Activated naive CD4-positive, alpha-beta T cell treated with anti-CD3 and anti-CD28 coated beads, Interleukin-2, amount 10 ng/mL, durations not matched to agents 7 days and 5 days (primary cell): Measurements from ENCODE around the gene FRMD5.
A peak's percentile ranks its signal among the peaks of the same experiment; 100 is the strongest.

Experiments
- CTCF ChIA-PET: fragments of 350-600 bp; sonication (Branson Sonifier 250); formaldehyde crosslinking; loops from one replicate; lab custom pipeline; 2021; ENCODE audit warnings: antibody characterized with exemption; lab: Charles Lee
- DNase-seq: peaks from one replicate; pipeline ENCODE4 v3.0.0-alpha.2; 2020
- H3K27ac Mint-ChIP-seq: one replicate; pipeline ENCODE4 v1.8.0; 2021; ENCODE audit warnings: mild to moderate bottlenecking, moderate library complexity, mixed read lengths
- H3K27me3 Mint-ChIP-seq: one replicate; pipeline ENCODE4 v1.8.0; 2021; ENCODE audit warnings: mild to moderate bottlenecking, mixed read lengths
- H3K36me3 Mint-ChIP-seq: one replicate; pipeline ENCODE4 v1.8.0; 2021; ENCODE audit warnings: mixed read lengths
- H3K4me1 Mint-ChIP-seq: one replicate; pipeline ENCODE4 v1.8.0; 2021; ENCODE audit warnings: mixed read lengths
- H3K4me3 Mint-ChIP-seq: one replicate; pipeline ENCODE4 v1.8.0; 2021; ENCODE audit warnings: mild to moderate bottlenecking, moderate library complexity, mixed read lengths
- H3K9me3 Mint-ChIP-seq: one replicate; pipeline ENCODE4 v1.8.0; 2021; ENCODE audit warnings: mixed read lengths

FRMD5 gene

GRCh38 chr15:44194323-44195150 is 534 bp downstream of the FRMD5 start:
- CTCF ChIA-PET = no interaction called here
- H3K4me1 Mint-ChIP-seq = peaks cover 22% of the 10 kb centered on the region
- no peaks in the 10 kb centered on the region for H3K9me3 Mint-ChIP-seq
- no peak overlapping the region for H3K27ac Mint-ChIP-seq
- H3K27me3 Mint-ChIP-seq = peaks cover 72% of the 10 kb centered on the region
- peak overlapping the region; percentile 80 for H3K4me3 Mint-ChIP-seq
- peak; percentile 46 for DNase-seq
- H3K36me3 Mint-ChIP-seq = no peaks in the 10 kb centered on the region

- Mint-ChIP-seq H3K27ac (peak overlapping the region; percentile 74), H3K9me3 (no peaks in the 10 kb centered on the region), H3K4me1 (peaks cover 22% of the 10 kb centered on the region), H3K27me3 (peaks cover 68% of the 10 kb centered on the region), H3K36me3 (no peaks in the 10 kb centered on the region), H3K4me3 (peak overlapping the region; percentile 59)
- CTCF ChIA-PET = no interaction called here
- no peak for DNase-seq
Measured at GRCh38 chr15:44193651-44194322, 1.3 kb downstream of the FRMD5 start.

- no peak for DNase-seq
- H3K9me3 Mint-ChIP-seq = no peaks in the 10 kb centered on the region
- peaks cover 7% of the 10 kb centered on the region for H3K4me1 Mint-ChIP-seq
- no peaks in the 10 kb centered on the region for H3K36me3 Mint-ChIP-seq
- CTCF ChIA-PET = no interaction called here
- H3K27ac Mint-ChIP-seq = no peak overlapping the region
- H3K27me3 Mint-ChIP-seq = peaks cover 44% of the 10 kb centered on the region
- no peak overlapping the region for H3K4me3 Mint-ChIP-seq
Measured at GRCh38 chr15:44188795-44189194, 6.3 kb downstream of the FRMD5 start.

GRCh38 chr15:44186705-44187104 is 8.4 kb downstream of the FRMD5 start:
- Mint-ChIP-seq H3K4me1 (no peaks in the 10 kb centered on the region), H3K9me3 (no peaks in the 10 kb centered on the region), H3K36me3 (no peaks in the 10 kb centered on the region), H3K27me3 (peaks cover 37% of the 10 kb centered on the region), H3K4me3 (no peak overlapping the region), H3K27ac (no peak overlapping the region)
- no peak for DNase-seq
- CTCF ChIA-PET = no interaction called here

- H3K27ac Mint-ChIP-seq = no peak overlapping the region
- peaks cover 27% of the 10 kb centered on the region for H3K27me3 Mint-ChIP-seq
- DNase-seq = no peak
- no peak overlapping the region for H3K4me3 Mint-ChIP-seq
- H3K4me1 Mint-ChIP-seq = no peaks in the 10 kb centered on the region
- H3K36me3 Mint-ChIP-seq = no peaks in the 10 kb centered on the region
- CTCF ChIA-PET = interaction anchor here (1.1 kb wide), 1 partner anchor 279 kb away, joined by 3 read pairs; no protein-coding TSS in a partner anchor
- no peaks in the 10 kb centered on the region for H3K9me3 Mint-ChIP-seq
Measured at GRCh38 chr15:44183363-44183762, 11.7 kb downstream of the FRMD5 start.

- CTCF ChIA-PET = no interaction called here
- Mint-ChIP-seq H3K36me3 (no peaks in the 10 kb centered on the region), H3K9me3 (no peaks in the 10 kb centered on the region)
Measured at GRCh38 chr15:44181410-44181809, 13.7 kb downstream of the FRMD5 start.

GRCh38 chr15:44177139-44177538 is 17.9 kb downstream of the FRMD5 start:
- H3K4me1 Mint-ChIP-seq = no peaks in the 10 kb centered on the region
- peaks cover 32% of the 10 kb centered on the region for H3K27me3 Mint-ChIP-seq
- no peak overlapping the region for H3K4me3 Mint-ChIP-seq
- H3K36me3 Mint-ChIP-seq = no peaks in the 10 kb centered on the region
- no peaks in the 10 kb centered on the region for H3K9me3 Mint-ChIP-seq
- no peak overlapping the region for H3K27ac Mint-ChIP-seq
- DNase-seq = no peak
- CTCF ChIA-PET = no interaction called here

More at GRCh38 chr15:44181410-44181809, 13.7 kb downstream of the FRMD5 start:
- no peak for DNase-seq
- Mint-ChIP-seq H3K27me3 (peaks cover 25% of the 10 kb centered on the region), H3K4me1 (no peaks in the 10 kb centered on the region), H3K27ac (no peak overlapping the region), H3K4me3 (no peak overlapping the region)

GRCh38 chr15:44173813-44174212 is 21.3 kb downstream of the FRMD5 start:
- Mint-ChIP-seq H3K36me3 (no peaks in the 10 kb centered on the region), H3K4me1 (no peaks in the 10 kb centered on the region), H3K27me3 (peaks cover 35% of the 10 kb centered on the region), H3K9me3 (no peaks in the 10 kb centered on the region), H3K4me3 (no peak overlapping the region), H3K27ac (no peak overlapping the region)
- no peak for DNase-seq
- CTCF ChIA-PET = no interaction called here

GRCh38 chr15:44163370-44163769 is 31.7 kb downstream of the FRMD5 start:
- Mint-ChIP-seq H3K4me1 (no peaks in the 10 kb centered on the region), H3K27me3 (peaks cover 24% of the 10 kb centered on the region)

GRCh38 chr15:44160796-44161195 is 34.3 kb downstream of the FRMD5 start:
- no peak for DNase-seq
- Mint-ChIP-seq H3K36me3 (no peaks in the 10 kb centered on the region), H3K4me1 (no peaks in the 10 kb centered on the region), H3K9me3 (no peaks in the 10 kb centered on the region), H3K4me3 (no peak overlapping the region), H3K27ac (no peak overlapping the region), H3K27me3 (peaks cover 24% of the 10 kb centered on the region)
- CTCF ChIA-PET = interaction anchor here (1.0 kb wide), 1 partner anchor 257 kb away, joined by 3 read pairs; no protein-coding TSS in a partner anchor

More at GRCh38 chr15:44163370-44163769, 31.7 kb downstream of the FRMD5 start:
- CTCF ChIA-PET = no interaction called here
- DNase-seq = no peak
- Mint-ChIP-seq H3K4me3 (no peak overlapping the region), H3K27ac (no peak overlapping the region), H3K9me3 (no peaks in the 10 kb centered on the region), H3K36me3 (no peaks in the 10 kb centered on the region)

GRCh38 chr15:44159492-44159891 is 35.6 kb downstream of the FRMD5 start:
- Mint-ChIP-seq H3K36me3 (no peaks in the 10 kb centered on the region), H3K27ac (no peak overlapping the region), H3K27me3 (peaks cover 19% of the 10 kb centered on the region), H3K9me3 (no peaks in the 10 kb centered on the region), H3K4me3 (no peak overlapping the region), H3K4me1 (no peaks in the 10 kb centered on the region)
- CTCF ChIA-PET = no interaction called here
- DNase-seq = no peak

GRCh38 chr15:44158111-44158510 is 37.0 kb downstream of the FRMD5 start:
- H3K9me3 Mint-ChIP-seq = no peaks in the 10 kb centered on the region
- CTCF ChIA-PET = no interaction called here
- H3K27ac Mint-ChIP-seq = no peak overlapping the region
- H3K4me3 Mint-ChIP-seq = no peak overlapping the region
- H3K4me1 Mint-ChIP-seq = no peaks in the 10 kb centered on the region
- no peak for DNase-seq
- H3K27me3 Mint-ChIP-seq = peaks cover 23% of the 10 kb centered on the region
- no peaks in the 10 kb centered on the region for H3K36me3 Mint-ChIP-seq

- CTCF ChIA-PET = no interaction called here
- DNase-seq = no peak
- Mint-ChIP-seq H3K4me3 (no peak overlapping the region), H3K36me3 (no peaks in the 10 kb centered on the region), H3K9me3 (no peaks in the 10 kb centered on the region), H3K27ac (no peak overlapping the region), H3K4me1 (no peaks in the 10 kb centered on the region), H3K27me3 (peaks cover 23% of the 10 kb centered on the region)
Measured at GRCh38 chr15:44157679-44158078, 37.4 kb downstream of the FRMD5 start.

GRCh38 chr15:44153352-44153751 is 41.7 kb downstream of the FRMD5 start:
- CTCF ChIA-PET = no interaction called here
- no peaks in the 10 kb centered on the region for H3K4me1 Mint-ChIP-seq
- no peak for DNase-seq
- H3K27me3 Mint-ChIP-seq = peaks cover 4% of the 10 kb centered on the region
- H3K36me3 Mint-ChIP-seq = no peaks in the 10 kb centered on the region
- no peak overlapping the region for H3K27ac Mint-ChIP-seq
- H3K4me3 Mint-ChIP-seq = no peak overlapping the region
- H3K9me3 Mint-ChIP-seq = no peaks in the 10 kb centered on the region

GRCh38 chr15:44149224-44149623 is 45.8 kb downstream of the FRMD5 start:
- no peaks in the 10 kb centered on the region for H3K9me3 Mint-ChIP-seq
- H3K36me3 Mint-ChIP-seq = no peaks in the 10 kb centered on the region
- H3K27me3 Mint-ChIP-seq = peaks cover 15% of the 10 kb centered on the region

More at GRCh38 chr15:44149224-44149623, 45.8 kb downstream of the FRMD5 start:
- no peak overlapping the region for H3K27ac Mint-ChIP-seq
- H3K4me3 Mint-ChIP-seq = no peak overlapping the region
- no peaks in the 10 kb centered on the region for H3K4me1 Mint-ChIP-seq
- CTCF ChIA-PET = no interaction called here
- no peak for DNase-seq
